C4-2B (cell line): ENCODE measurements around the gene KRT4.

Experiments used
- ZFX ChIP-seq: fragments of 450-650 bp; IDR thresholded peaks from 2 replicates; pipeline ENCODE4 v1.6.1; 2017
- TF ChIP-seq, protein P1 (sequence below): fragments of 450-650 bp; conservative IDR thresholded peaks from 2 replicates; pipeline ENCODE4 v1.5.1; 2017; ENCODE audit warnings: mild to moderate bottlenecking

DNA sequence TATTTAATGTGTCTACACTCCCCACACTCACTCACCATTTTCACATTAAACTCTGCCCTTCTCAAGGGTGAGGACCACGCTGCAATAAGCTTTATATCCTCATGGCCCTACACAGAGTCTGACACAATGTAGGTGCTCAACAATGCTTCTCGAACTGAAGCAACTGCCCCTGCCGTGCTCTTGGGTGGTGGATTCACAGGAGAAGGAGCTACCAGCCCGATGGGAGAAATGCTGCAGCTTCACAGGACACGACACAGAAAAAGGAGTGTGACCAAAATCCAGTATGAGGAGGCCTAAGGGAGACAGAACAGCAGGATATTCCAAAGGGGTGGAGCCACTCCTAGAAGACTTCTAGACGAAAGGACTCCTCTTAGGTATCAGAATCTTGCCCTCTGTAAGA, 11.5 kb downstream of the KRT4 start:
- TF ChIP-seq, protein P1, sequence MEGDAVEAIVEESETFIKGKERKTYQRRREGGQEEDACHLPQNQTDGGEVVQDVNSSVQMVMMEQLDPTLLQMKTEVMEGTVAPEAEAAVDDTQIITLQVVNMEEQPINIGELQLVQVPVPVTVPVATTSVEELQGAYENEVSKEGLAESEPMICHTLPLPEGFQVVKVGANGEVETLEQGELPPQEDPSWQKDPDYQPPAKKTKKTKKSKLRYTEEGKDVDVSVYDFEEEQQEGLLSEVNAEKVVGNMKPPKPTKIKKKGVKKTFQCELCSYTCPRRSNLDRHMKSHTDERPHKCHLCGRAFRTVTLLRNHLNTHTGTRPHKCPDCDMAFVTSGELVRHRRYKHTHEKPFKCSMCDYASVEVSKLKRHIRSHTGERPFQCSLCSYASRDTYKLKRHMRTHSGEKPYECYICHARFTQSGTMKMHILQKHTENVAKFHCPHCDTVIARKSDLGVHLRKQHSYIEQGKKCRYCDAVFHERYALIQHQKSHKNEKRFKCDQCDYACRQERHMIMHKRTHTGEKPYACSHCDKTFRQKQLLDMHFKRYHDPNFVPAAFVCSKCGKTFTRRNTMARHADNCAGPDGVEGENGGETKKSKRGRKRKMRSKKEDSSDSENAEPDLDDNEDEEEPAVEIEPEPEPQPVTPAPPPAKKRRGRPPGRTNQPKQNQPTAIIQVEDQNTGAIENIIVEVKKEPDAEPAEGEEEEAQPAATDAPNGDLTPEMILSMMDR: no peak
- TF ChIP-seq ZFX: no peak
